ENCODE results near the gene AUNIP.

AUNIP gene

GRCh38 chr1:25798666-25799351, 60.4 kb downstream of the AUNIP start:
- in situ Hi-C loops (cut with MboI; ENCODE audit: low pct_unique_long_range_greater_than_20kb, low sequenced_read_pairs, unreplicated experiment): no loop called here
- DNase-seq (ENCODE audit: low spot score): no peak
- TF ChIP-seq CTCF (IDR thresholded peaks at IDR 0.05; ENCODE audit: extremely low read depth, insufficient read depth, missing control alignments): no peak

- no peak for DNase-seq (ENCODE audit: low spot score)
- in situ Hi-C loops (cut with MboI; ENCODE audit: low pct_unique_long_range_greater_than_20kb, low sequenced_read_pairs, unreplicated experiment): no loop called here
- peak; percentile 16 for TF ChIP-seq CTCF (IDR thresholded peaks at IDR 0.05; ENCODE audit: extremely low read depth, insufficient read depth, missing control alignments)
These were observed 61.3 kb downstream of the AUNIP start for GRCh38 chr1:25797939-25798338.

GRCh38 chr1:25796811-25797458, 62.3 kb downstream of the AUNIP start:
- peak; percentile 73 for DNase-seq (ENCODE audit: low spot score)
- in situ Hi-C loops (cut with MboI; ENCODE audit: low pct_unique_long_range_greater_than_20kb, low sequenced_read_pairs, unreplicated experiment): no loop called here
- peak; percentile 84 for TF ChIP-seq CTCF (IDR thresholded peaks at IDR 0.05; ENCODE audit: extremely low read depth, insufficient read depth, missing control alignments)

- no peak for TF ChIP-seq CTCF (IDR thresholded peaks at IDR 0.05; ENCODE audit: extremely low read depth, insufficient read depth, missing control alignments)
- DNase-seq (ENCODE audit: low spot score): no peak
- in situ Hi-C loops (cut with MboI; ENCODE audit: low pct_unique_long_range_greater_than_20kb, low sequenced_read_pairs, unreplicated experiment): no loop called here
These were observed 63.1 kb downstream of the AUNIP start for GRCh38 chr1:25795946-25796810.

GRCh38 chr1:25795211-25795610, 64.0 kb downstream of the AUNIP start:
- in situ Hi-C loops (cut with MboI; ENCODE audit: low pct_unique_long_range_greater_than_20kb, low sequenced_read_pairs, unreplicated experiment): no loop called here
- DNase-seq (ENCODE audit: low spot score): no peak
- TF ChIP-seq CTCF (IDR thresholded peaks at IDR 0.05; ENCODE audit: extremely low read depth, insufficient read depth, missing control alignments): no peak

- in situ Hi-C loops (cut with MboI; ENCODE audit: low pct_unique_long_range_greater_than_20kb, low sequenced_read_pairs, unreplicated experiment): no loop called here
- no peak for TF ChIP-seq CTCF (IDR thresholded peaks at IDR 0.05; ENCODE audit: extremely low read depth, insufficient read depth, missing control alignments)
- no peak for DNase-seq (ENCODE audit: low spot score)
These were observed 64.9 kb downstream of the AUNIP start for GRCh38 chr1:25794325-25794724.

Data from GM13977 (cell line).